CD4-positive, alpha-beta T cell treated with Interleukin-15 for 4 hours (primary cell): ENCODE data around the gene VAMP1.
"Not testable (repeated sequence)": the region's sequence is repeated elsewhere in the genome, so short reads cannot be mapped to it uniquely, and the experiment has no call there.

Experiments
- DNase-seq: peaks from one replicate; pipeline ENCODE4 v3.0.0-alpha.2; 2020; ENCODE audit warnings: low spot score

Gene VAMP1

DNA sequence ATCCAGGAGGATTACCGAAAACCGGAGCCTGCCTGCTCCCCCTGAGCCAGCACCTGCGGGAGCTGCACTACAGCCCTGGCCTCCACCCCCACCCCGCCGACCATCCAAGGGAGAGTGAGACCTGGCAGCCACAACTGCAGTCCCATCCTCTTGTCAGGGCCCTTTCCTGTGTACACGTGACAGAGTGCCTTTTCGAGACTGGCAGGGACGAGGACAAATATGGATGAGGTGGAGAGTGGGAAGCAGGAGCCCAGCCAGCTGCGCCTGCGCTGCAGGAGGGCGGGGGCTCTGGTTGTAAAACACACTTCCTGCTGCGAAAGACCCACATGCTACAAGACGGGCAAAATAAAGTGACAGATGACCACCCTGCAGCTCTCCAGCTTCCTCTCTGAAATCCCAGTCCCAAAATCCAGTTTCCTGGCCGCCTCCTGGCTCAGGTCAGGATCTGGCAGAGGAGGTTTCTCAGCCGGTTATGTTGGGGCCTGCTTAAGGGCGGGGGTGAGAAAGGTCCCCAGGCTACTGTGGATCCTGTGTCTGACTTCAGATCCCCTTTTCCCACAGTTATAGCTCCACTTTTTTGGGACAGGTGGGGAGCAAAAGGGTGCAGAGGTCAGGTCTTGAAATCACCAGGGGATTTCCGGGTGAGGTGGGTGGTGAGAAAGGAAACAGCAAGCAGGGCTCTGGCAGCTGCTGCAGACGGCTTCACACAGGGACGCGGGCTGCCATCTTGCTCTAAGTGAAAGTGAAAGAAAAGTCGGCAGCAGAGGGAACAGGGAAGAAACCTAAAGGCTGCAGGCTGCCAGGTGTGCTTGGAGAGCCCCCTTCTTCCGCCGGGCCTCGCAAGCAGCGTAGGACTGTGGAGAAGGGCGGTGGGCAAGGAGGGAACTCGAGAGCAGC is 18.9 kb downstream of the VAMP1 start, which contains the start of gene TAPBPL:
TSS of gene TAPBPL (plus strand) at position 695 of the 897 bp plus-strand sequence. CDS start 207 bp downstream, outside the sequence.
- peak; percentile 82 for DNase-seq

DNA sequence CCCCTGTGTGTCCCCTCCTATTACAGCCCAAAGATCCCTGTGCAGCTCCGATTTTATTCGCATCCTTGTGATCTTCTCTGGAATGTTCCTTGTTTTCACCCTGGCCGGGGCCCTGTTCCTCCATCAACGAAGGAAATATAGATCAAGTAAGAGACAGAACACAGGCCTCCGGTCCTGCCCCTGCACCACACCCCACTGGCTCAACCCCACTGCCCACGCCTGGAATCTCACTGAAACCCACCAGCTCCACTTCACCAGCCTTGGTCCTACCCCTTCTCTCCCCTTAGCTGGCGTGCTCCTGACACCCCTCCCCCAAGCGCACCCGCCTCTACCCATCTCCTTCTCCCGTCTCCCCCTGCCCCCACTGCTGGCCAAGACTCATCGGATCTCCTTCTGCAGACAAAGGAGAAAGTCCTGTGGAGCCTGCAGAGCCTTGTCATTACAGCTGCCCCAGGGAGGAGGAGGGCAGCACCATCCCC is 19.6 kb downstream of the VAMP1 start:
- no peak for DNase-seq

DNA sequence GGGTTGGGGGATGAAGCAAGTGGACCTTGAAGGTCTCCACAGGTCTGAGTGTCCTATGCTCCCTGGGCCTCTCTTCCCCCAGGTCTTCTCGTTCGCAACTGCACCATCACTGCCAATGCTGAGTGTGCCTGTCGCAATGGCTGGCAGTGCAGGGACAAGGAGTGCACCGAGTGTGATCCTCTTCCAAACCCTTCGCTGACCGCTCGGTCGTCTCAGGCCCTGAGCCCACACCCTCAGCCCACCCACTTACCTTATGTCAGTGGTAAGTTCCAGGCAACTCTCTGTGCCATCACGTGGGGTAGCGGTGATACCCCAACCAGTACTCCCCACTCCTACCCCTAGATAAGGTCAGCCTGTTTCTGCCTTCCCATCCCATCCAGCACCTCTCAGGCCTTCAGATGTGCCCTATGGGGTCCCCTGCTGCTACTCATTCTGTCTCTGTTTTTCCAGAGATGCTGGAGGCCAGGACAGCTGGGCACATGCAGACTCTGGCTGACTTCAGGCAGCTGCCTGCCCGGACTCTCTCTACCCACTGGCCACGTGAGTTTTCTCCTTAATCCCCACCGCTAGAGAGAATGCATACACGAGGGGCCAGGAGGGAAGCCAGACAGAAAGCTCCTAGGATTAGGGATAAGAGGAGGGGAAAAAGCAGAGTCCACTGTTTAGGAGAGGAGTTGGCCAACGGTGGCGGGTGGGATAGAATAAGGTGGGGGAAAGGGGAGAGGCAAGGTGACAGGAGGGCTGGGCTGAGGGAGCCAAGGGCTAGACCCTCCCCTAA is 20.2 kb downstream of the VAMP1 start:
- DNase-seq: no peak

DNA sequence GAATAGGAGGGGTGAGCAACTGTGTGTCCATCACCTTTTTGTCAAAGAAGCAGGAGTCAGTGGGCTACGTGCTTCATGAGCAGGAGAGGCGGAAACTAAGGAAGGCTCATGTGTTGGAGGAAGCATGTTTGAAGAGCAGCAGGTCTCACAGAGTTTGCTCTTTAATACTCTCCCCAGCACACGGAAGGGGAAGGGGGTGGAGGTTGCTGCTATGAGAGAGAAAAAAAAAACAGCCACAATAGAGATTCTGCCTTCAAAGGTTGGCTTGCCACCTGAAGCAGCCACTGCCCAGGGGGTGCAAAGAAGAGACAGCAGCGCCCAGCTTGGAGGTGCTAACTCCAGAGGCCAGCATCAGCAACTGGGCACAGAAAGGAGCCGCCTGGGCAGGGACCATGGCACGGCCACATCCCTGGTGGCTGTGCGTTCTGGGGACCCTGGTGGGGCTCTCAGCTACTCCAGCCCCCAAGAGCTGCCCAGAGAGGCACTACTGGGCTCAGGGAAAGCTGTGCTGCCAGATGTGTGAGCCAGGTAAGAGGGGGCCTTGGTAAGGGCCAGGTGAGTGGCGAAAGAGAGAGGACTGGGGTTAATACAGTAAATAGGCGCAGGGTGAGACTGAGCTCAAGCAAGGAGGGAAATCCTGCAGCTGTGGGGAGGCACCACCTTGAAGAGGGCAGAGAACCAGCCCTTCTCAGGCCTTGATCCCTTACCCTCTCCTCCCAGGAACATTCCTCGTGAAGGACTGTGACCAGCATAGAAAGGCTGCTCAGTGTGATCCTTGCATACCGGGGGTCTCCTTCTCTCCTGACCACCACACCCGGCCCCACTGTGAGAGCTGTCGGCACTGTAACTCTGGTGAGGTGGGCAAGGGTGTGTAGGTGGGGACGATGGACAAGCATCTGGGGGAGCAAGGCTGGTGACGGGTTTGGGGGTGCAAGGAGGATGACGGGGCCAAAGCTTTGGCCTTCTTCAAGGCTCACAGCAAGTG is 25.5 kb downstream of the VAMP1 start, which contains the start of gene CD27:
TSS of gene CD27 (plus strand) at position 252 of the 985 bp plus-strand sequence. CDS start at position 393, 141 bp downstream.
- peak; percentile 52 for DNase-seq

DNA sequence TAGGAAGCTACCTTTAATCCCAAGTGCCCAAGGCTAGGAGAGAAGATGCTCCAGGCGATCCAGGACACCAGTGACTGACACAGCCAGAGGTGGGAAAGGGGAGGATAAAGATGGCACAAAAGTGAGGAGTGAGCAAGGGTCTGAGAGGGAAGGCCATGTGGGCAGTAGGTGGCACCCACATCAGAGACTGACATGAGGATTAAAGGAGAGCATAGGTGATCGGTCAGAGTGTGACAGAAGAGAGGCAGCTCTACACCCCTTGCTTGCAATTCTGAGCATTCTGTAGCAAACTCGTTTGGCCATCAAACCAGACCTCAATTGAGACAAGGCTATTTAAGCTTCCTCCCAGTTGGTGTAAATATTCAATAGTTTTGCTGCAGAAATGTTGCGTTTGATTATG is 26.4 kb downstream of the VAMP1 start:
- no peak for DNase-seq

DNA sequence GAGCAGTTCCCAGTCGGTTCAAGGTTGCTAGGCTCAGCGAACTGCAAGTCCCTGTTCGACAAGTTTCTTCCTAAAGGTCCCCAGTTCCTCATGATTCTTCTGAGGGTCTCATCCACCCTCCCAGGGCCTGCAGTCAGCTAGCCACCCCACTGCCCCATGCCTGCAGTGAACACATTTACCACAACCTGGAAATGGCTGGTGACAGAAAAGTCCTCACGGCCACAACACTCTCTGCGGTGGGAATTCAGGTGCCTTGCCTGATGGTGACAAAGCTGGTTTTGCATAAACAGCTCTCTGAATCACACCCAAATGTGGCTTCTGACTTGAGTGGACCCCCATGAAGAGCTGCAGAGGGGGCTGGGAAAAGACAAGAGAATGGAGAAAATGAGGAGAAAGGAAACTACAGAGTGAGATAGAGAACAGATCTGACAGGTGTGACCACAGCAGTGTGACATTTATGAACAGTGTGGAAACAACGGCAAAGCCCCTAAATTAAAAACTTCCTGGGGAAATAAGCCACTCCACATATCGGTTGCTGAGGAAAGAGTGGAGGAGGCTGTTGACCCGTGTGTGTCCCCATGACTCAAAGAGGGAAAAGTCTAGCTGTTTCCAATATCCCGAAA is 27.0 kb downstream of the VAMP1 start:
- no peak for DNase-seq

- DNase-seq: no peak
Observed at GRCh38 chr12:6442836-6443235, 27.6 kb downstream of the VAMP1 start.

DNA sequence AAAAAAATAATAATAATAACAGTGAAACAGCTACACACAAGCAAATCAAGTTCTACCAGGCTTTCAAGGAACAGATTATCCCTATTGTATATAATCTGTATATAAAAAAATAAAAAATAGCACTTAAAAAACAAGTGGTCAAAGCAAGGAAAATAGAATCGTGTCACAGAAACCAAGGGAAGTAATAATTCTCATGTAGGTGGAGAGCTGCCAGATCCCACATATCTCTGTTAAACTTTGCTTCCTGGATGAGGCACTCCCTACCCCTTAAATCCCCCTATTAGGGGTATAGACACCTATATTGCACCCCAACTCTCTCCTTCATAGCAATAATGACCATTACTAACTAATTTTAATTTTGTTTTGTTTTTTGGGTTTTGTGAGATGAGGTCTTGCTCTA is 30.1 kb downstream of the VAMP1 start:
- no peak for DNase-seq

DNA sequence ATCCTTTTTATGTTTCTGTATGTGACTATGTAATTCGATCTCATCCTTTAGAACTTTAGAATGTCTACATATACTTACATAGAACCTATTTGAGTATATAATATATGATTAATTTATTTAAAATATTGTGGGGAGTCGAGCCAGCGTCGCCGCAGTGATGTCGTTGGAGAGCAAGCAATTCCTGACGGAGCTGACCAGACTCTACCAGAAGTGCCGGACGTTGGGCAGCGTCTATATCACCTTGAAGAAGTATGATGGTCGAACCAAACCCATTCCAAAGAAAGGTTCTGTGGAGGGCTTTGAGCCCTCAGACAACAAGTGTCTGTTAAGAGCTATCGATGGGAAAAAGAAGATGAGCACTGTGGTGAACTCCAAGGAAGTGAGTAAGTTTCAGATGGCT is 32.1 kb downstream of the VAMP1 start:
- DNase-seq: no peak

DNA sequence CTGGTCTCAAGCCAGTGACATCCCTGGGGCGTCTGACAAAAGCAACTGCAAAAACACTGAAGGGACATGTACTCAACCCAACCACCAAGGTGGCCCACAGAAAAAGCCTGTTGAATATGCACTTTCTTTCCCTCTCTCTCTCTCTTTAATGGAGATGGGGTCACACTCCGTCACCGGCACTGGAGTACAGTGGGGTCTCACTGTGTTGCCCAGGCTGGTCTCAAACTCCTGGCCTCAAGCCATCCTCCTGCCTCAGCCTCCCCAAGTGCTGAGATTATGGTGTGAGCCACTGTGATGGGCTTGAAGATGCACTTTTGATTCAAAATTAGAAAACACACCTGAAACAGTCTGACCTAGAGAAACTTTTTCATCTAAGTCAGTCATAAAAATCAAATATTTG is 32.9 kb downstream of the VAMP1 start:
- no peak for DNase-seq

GRCh38 chr12:6435961-6436715 is 34.3 kb downstream of the VAMP1 start:
- no peak for DNase-seq

- peak; percentile 43 for DNase-seq
Observed at GRCh38 chr12:6434205-6435140, 36.0 kb downstream of the VAMP1 start.

DNA sequence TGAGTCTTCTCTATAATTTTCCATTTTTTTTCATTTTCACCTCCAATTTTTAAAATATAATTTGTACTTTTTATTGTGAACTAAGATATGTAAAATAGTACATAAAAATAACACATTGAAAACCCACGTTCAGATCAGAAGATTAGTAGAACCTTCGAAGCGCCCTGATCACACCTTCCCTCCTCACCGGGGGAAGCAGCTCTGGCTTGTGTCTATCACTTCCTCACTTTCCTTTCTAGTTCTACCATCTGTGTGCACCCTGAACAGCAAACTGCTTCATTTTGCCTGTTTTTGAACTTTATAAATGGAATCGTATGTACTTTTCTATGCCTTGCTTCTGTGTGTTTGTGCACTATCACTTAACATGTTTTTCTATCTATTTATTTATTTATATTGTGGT is 37.5 kb downstream of the VAMP1 start:
- no peak for DNase-seq

DNA sequence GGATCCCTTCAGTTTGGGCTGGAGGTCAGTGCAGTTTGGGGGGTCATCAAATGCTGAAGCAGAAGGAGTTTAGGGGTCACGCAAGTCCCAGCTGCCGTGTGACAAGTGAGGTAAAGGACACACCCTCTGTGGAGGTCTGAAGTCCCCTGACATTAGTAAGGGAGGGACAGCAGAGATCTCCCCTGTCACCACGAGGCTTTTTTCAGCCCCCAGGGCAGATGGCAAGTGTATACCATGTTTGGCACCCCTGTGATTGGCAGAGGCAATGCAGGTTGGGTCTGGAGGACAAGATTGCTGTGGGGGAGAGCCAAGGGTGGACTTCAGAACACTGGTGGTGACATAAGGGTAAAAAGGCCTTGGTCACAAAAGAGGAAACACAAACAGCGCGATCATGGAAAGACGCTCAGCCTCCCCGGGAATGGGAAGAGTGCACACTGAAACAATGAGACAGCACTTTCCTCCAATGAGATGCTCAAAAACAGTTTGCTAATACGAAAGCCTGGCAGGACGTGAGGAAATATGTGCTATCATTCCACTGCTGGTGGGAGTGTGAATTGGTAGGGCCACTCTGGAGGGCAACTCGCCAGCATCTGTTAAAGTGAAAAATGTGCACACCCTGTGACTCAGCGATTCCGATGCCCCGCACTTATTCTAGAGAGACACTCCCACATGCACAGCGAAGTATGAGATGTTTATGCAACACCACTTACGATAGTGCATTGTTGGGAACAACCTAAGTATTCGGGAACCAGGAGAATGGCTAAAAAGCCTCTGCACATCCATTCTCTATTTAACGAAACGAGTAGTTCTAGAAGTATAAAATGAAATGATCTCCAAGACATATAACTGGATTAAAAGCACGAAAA is 40.1 kb downstream of the VAMP1 start:
- no peak for DNase-seq

GRCh38 chr12:6428326-6428725 is 42.2 kb downstream of the VAMP1 start:
- no peak for DNase-seq

GRCh38 chr12:6427796-6428195 is 42.7 kb downstream of the VAMP1 start:
- not testable (repeated sequence) for DNase-seq

- peak; percentile 90 for DNase-seq
Observed at GRCh38 chr12:6426882-6427671, 43.4 kb downstream of the VAMP1 start.
